ENCODE data around the gene APOB. TPM values are rescaled to one million over a fixed set of nuclear protein-coding genes. Genes with fewer than 3 reads are reported as not detected.
A peak's percentile ranks its signal among the peaks of the same experiment; 100 is the strongest.

Gene APOB
- total and polyA plus RNA-seq, 2 of the 13 experiments (the other 11 are each of a cell fraction or from before 2014, with no cell fraction given): 1,569 to 2,515 TPM

DNA sequence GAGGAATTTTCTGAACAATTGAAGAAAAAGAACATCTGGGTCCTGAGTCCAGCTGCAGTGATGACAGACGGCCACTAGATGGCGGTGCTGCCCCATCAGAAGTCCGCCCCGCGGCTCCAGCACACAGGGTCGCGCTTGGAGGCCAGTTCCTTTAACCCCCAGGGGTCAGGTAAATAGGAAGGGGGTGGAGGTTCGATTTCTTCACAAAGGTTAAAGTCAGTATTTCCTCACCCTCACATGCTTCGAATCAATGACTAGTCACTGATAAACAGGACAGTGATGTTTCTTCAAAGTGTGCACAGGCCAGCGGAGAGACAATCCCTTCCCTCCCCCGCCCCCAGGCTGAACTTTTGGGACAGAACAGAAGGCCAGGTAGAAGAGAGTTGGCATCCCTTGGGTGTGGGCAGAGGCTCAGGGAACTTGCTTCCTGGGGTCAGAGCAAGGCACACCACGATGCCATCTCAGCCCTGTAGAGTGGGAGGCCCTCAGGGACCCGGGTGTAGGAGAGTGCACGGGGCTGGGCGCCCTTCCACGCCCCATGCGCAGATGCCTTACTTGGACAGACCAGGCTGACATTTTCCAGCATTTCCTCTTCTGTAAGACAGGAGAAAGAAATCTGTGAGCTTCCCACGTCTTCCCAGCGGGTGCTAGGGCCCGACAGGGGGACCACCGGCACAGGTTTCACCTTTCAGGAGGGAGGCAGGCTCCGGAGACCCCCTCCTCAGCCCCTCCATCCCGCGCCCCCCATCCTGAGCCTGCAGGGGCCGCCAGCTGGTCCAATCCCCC is 722 bp downstream of the APOB start (continued):
- TF ChIP-seq FOXJ3 (CRISPR knock-in tag; IDR thresholded peaks at IDR 0.05; ENCODE audit: borderline replicate concordance): peak; percentile 97
- TF ChIP-seq ZNF205 (CRISPR knock-in tag; IDR thresholded peaks at IDR 0.05): peak; percentile 95
- no peak for TF ChIP-seq CC2D1A (CRISPR knock-in tag; IDR thresholded peaks at IDR 0.05)
- TF ChIP-seq GMEB2 (CRISPR knock-in tag; IDR thresholded peaks at IDR 0.05; ENCODE audit: low read depth): 0 out of 2 replicates have a peak, but pooled peaks have one; percentile 71
- TF ChIP-seq ZFAT (CRISPR knock-in tag; conservative IDR thresholded peaks at IDR 0.05): no peak
- peak; percentile 88 for TF ChIP-seq ZNF781 (CRISPR knock-in tag; IDR thresholded peaks at IDR 0.05; ENCODE audit: borderline replicate concordance, not compliant biosample characterization)
- TF ChIP-seq SETDB1 (CRISPR knock-in tag; IDR thresholded peaks at IDR 0.05; ENCODE audit: borderline replicate concordance): no peak
- TF ChIP-seq TCF7 (IDR thresholded peaks at IDR 0.05; ENCODE audit: low read depth): peak; percentile 96
- peak; percentile 33; the same call in 1 of the 2 replicates for TF ChIP-seq MAFF (IDR thresholded peaks at IDR 0.05; ENCODE audit: low read depth, low read length)
- TF ChIP-seq ZNF234 (CRISPR knock-in tag; conservative IDR thresholded peaks at IDR 0.05): peak; percentile 89; the same call in 1 of the 2 replicates
- TF ChIP-seq ISL2 (CRISPR knock-in tag; IDR thresholded peaks at IDR 0.05): peak; percentile 99
- TF ChIP-seq ZFYVE20 (CRISPR knock-in tag; IDR thresholded peaks at IDR 0.05; ENCODE audit: borderline replicate concordance, low read depth): no peak
- peak; percentile 64; the same call in 1 of the 2 replicates for TF ChIP-seq MYC (CRISPR knock-in tag; IDR thresholded peaks at IDR 0.05; ENCODE audit: borderline replicate concordance)
- TF ChIP-seq, protein P1, sequence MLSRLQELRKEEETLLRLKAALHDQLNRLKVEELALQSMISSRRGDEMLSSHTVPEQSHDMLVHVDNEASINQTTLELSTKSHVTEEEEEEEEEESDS (CRISPR knock-in tag; IDR thresholded peaks at IDR 0.05; ENCODE audit: borderline replicate concordance): no peak; the same call in 1 of the 2 replicates
- TF ChIP-seq POLR2AphosphoS5 (IDR thresholded peaks at IDR 0.05; ENCODE audit: low read depth, low read length): peak; percentile 88
- peak; percentile 95 for TF ChIP-seq HNF1A (IDR thresholded peaks at IDR 0.05; ENCODE audit: low read depth)
- peak; percentile 91 for TF ChIP-seq HNF1A (CRISPR knock-in tag; IDR thresholded peaks at IDR 0.05; ENCODE audit: borderline replicate concordance)
- TF ChIP-seq HNRNPUL1 (IDR thresholded peaks at IDR 0.05; ENCODE audit: low read depth, low read length): no peak
- peak; percentile 92 for TF ChIP-seq ZNF350 (CRISPR knock-in tag; IDR thresholded peaks at IDR 0.05; ENCODE audit: borderline replicate concordance, low read depth)
- peak; percentile 93 to 97 for TF ChIP-seq HMGXB4 (CRISPR knock-in tag; IDR thresholded peaks at IDR 0.05; ENCODE audit: borderline replicate concordance in 1 of 2, low read depth in 1 of 2)

Data from HepG2 (cell line).